Right lobe of liver (tissue), 4 donors: Measurements from ENCODE around the gene IL3.

ENCODE experiments used
- CTCF ChIP-seq, 4 donors: fragments of 200-600 bp in 3 of 4; fragments of 450-650 bp in 1 of 4; IDR thresholded peaks; one replicate each; pipeline versions ENCODE4 v1.5.1 to v1.8.0; 2016 to 2022; ENCODE audit warnings: antibody characterized with exemption in 4 of 4, mild to moderate bottlenecking in 2 of 4
- POLR2A ChIP-seq: fragments of 450-650 bp; IDR thresholded peaks from one replicate; pipeline ENCODE4 v1.6.1; 2017; ENCODE audit warnings: antibody characterized with exemption, mild to moderate bottlenecking
- donor health status: DM: no; HTN: no; CAD: no.
- donor health status: DM: no; HTN: no; CAD: no.
- donor health status: DM: no; HTN: yes; CAD: no.

GRCh38 chr5:132081458-132081857 lies 21.0 kb downstream of the IL3 start:
- TF ChIP-seq POLR2A (no peak), CTCF (IDR thresholded peaks at IDR 0.05) (no peak)
